ENCODE measurements around the gene RAPH1. TPM values are rescaled to one million over a fixed set of nuclear protein-coding genes. Genes with fewer than 3 reads are reported as not detected.

RAPH1 gene
- total and polyA plus RNA-seq, 7 donors, result 4.8 to 19.9 (median 11.8) TPM

GRCh38 chr2:203498161-203498560, 36.9 kb downstream of the RAPH1 start:
- peaks cover 0 to 20% (median 9%) of the 10 kb centered on the region in 4 donors for H3K4me1 ChIP-seq
- intact Hi-C loops (cut with DNase I), result no loop called here
- DNase-seq, result no peak
- TF ChIP-seq POLR2AphosphoS5 (IDR thresholded peaks at IDR 0.05) (peak in 1 of 4 donors; percentile 30), EP300 (IDR thresholded peaks at IDR 0.05) (no peak), CTCF (IDR thresholded peaks at IDR 0.05) (no peak), POLR2A (IDR thresholded peaks at IDR 0.05) (no peak)
- H3K27me3 ChIP-seq, result no peaks in the 10 kb centered on the region
- peak overlapping the region in 1 of 4 donors; percentile 25 for H3K27ac ChIP-seq
- H3K36me3 ChIP-seq, result no peaks in the 10 kb centered on the region
- 11 to 45% methylated on average over 4 of the region's 4 CpGs for WGBS, 2 donors
- H3K4me3 ChIP-seq, result no peak overlapping the region
- H3K9me3 ChIP-seq, result no peaks in the 10 kb centered on the region

- peaks cover 0 to 3% (median 1%) of the 10 kb centered on the region in 4 donors for H3K4me1 ChIP-seq
- WGBS, 2 donors, result 88 to 90% methylated on average over 2 of the region's 2 CpGs
- H3K27ac ChIP-seq, result no peak overlapping the region
- no peaks in the 10 kb centered on the region for H3K9me3 ChIP-seq
- no peak for DNase-seq
- H3K4me3 ChIP-seq, result no peak overlapping the region
- H3K27me3 ChIP-seq, result no peaks in the 10 kb centered on the region
- TF ChIP-seq EP300 (IDR thresholded peaks at IDR 0.05), result no peak
- no peak for TF ChIP-seq POLR2A (IDR thresholded peaks at IDR 0.05)
- no peak for TF ChIP-seq POLR2AphosphoS5 (IDR thresholded peaks at IDR 0.05)
- no peak for TF ChIP-seq CTCF (IDR thresholded peaks at IDR 0.05)
- H3K36me3 ChIP-seq, result peaks cover 0 to 19% (median 1%) of the 10 kb centered on the region in 4 donors
- intact Hi-C loops (cut with DNase I), result no loop called here
These were observed 42.1 kb downstream of the RAPH1 start for GRCh38 chr2:203492965-203493364.

GRCh38 chr2:203490391-203490790, 44.7 kb downstream of the RAPH1 start:
- Histone ChIP-seq H3K9me3 (no peaks in the 10 kb centered on the region), H3K4me1 (no peaks in the 10 kb centered on the region), H3K4me3 (no peak overlapping the region), H3K27me3 (no peaks in the 10 kb centered on the region), H3K27ac (no peak overlapping the region), H3K36me3 (peaks cover 0 to 23% (median 1%) of the 10 kb centered on the region in 4 donors)
- TF ChIP-seq POLR2AphosphoS5 (IDR thresholded peaks at IDR 0.05) (no peak), CTCF (IDR thresholded peaks at IDR 0.05) (no peak), POLR2A (IDR thresholded peaks at IDR 0.05) (no peak), EP300 (IDR thresholded peaks at IDR 0.05) (no peak)
- intact Hi-C loops (cut with DNase I), result no loop called here
- DNase-seq, result no peak
- 72 to 89% methylated on average over 3 of the region's 3 CpGs for WGBS, 2 donors

- TF ChIP-seq POLR2AphosphoS5 (IDR thresholded peaks at IDR 0.05) (no peak), POLR2A (IDR thresholded peaks at IDR 0.05) (no peak), EP300 (IDR thresholded peaks at IDR 0.05) (no peak), CTCF (IDR thresholded peaks at IDR 0.05) (no peak)
- Histone ChIP-seq H3K27ac (no peak overlapping the region), H3K9me3 (no peaks in the 10 kb centered on the region), H3K27me3 (no peaks in the 10 kb centered on the region), H3K4me3 (no peak overlapping the region), H3K4me1 (no peaks in the 10 kb centered on the region), H3K36me3 (peaks cover 0 to 23% (median 1%) of the 10 kb centered on the region in 4 donors)
- no peak for DNase-seq
- intact Hi-C loops (cut with DNase I), result loop anchor here (5.0 kb wide), 2 partner anchors 163 to 328 kb away; no protein-coding TSS in a partner anchor
- 97% methylated on average over 6 of the region's 6 CpGs for WGBS, 2 donors
These were observed 45.6 kb downstream of the RAPH1 start for GRCh38 chr2:203489531-203489930.
